Hypothalamus (tissue), 51 donors: Measurements from ENCODE around the gene STIM1.
"Not testable (repeated sequence)": the region's sequence is repeated elsewhere in the genome, so short reads cannot be mapped to it uniquely, and the experiment has no call there.

Experiments used
- DNase-seq, 51 donors: peaks; one replicate each; lab custom pipeline; 2025; lab: John Stamatoyannopoulos, UW

The STIM1 gene

DNA sequence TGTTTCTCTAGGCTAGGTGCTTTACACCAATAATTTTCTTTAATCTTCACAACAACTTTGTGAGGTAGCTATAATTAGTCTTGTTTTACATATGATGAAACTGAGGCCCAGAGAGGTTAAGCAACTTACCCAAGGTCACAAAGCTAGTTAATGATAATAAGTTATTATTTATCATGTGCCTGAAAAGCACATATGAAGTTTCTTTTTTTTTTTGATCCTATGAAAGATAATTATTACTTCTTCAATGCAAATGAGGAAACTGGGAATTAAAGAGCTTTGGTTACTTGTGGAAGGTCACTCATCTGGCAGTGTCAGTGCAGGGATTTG lies 22.8 kb downstream of the STIM1 start:
- DNase-seq, result no peak

DNA sequence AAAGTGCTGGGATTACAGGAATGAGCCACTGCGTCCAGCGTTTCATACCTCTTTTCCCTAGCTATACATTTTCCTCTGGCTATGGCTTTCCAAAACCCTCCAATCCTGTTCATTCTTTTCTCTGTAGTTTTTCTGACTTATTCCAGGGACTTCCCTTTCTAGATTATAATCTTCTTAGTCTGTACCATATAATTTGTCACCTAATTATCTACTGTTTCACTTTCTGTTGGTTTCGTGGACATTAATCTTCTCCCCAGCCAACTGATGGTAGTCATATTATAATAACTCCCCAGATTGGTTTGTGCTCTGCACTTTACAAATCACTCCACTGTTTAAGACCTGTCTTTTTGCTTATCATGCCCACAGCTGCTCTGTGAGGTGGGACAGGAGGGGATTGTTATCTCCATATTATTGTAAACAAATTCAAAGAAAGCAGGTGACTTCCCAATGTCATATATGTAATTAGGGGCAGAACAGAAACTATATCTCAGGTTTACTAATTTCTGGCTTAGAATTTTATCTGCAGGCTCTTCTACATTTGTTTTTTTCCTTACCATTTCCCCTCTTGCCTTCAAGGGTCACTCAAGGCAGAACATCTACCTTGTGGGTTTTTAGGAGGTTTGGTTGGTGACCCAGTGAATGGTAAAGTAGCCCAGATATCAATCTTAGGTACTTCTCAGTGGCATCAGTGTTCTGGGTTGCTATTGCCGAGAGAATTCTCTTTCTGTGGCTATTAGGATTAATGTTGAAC lies 23.9 kb downstream of the STIM1 start:
- DNase-seq, result no peak

DNA sequence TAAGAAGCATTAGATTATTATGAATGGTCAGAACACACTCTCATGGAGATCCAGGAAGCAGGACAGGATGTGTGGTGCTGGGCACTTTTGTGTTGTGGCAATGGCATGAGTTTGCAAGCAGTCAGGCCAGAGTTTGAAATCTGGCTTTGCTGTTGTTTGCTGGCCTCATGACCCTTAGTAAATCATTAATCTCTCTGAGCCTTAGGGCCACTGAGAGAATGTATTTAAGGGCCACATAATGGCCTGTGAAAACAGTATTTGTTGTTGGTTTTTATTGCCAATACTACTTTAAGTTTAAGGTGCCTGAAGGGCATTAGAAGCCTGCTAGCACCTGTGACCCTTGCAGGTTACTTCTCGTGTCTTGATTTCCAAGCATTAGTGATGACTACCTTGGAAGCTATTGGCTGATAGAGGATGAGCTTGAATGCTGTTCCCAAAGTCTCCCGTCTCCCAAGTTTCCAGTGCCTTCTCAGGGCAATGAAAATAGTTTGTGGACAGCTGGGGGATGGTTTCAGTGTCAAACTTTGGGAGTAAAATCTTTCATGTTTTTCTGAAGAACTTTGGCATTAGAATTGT lies 24.6 kb downstream of the STIM1 start:
- DNase-seq, result no peak

DNA sequence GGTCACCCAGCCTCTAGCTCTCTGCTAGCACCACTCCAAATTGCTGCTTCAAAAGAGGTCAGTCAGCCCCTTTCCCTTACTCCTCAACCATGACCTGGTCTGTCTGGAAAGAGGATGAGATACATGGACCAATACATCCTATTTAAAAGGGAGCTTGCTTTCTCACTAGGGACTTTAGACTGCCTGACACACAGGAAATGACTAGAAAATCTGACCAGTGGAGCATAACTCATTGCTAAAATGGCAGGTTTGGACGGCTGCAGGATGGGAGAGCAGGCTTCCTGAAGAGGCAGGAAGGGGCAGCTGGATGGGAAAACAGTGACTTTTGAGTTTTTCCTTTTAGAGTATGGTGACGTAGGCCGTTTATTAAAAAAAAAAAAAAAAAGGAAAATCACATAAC lies 25.3 kb downstream of the STIM1 start:
- DNase-seq, result no peak

DNA sequence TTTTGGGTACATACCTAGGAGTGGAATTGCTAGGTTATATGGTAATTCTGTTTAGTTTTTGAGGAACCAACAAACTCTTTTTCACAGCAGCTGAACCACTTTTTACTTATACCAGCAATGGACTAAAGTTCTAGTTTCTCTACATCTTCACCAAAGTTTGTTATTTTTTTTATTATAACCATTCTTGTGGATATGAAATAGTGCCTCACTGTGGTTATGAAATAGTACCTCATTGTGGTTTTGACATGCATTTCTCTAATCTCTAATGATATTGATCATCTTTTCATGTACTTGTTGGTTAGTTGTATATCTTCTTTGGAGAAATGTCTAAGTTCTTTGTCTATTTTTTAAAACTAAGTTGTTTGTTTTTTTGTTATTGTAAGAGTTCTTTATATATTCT lies 27.2 kb downstream of the STIM1 start:
- DNase-seq, result no peak

DNA sequence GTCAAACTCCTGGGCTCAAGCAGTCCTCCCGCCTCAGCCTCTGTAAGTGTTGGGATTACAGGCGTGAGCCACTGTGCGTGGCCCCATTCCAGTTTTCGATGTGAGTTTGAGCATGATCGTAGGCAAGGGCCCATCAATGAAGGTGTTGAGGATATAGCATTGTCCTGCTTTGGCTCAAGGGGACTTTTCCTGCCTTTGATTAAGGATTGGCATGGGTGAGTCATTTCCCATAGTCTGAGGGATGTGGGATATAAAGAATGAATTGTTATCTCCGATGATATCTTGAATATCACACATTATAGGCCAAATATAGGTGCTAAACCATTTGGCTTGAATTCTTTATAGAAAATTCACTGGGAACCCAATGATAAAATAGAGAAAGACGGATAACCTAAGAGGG lies 30.4 kb downstream of the STIM1 start:
- no peak for DNase-seq

DNA sequence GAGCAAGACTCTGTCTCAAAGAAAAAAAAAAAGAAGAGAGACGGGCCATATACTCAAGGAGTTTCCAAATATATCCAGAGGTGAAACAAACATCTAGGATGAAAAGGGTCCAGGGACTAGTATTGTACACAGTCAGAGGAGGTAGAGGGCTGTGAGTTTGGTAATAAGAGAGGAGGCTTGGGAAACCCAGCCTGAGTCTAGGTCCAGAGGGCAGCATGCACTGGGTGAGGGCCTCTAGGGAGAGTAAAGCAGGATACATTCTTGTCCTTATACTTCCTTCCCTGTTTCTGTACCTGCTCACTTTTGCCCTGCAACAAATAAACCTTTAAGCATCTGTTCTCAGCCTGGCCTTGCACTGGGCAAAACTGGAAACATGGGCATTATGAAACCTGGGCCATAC lies 31.5 kb downstream of the STIM1 start:
- DNase-seq, result no peak

DNA sequence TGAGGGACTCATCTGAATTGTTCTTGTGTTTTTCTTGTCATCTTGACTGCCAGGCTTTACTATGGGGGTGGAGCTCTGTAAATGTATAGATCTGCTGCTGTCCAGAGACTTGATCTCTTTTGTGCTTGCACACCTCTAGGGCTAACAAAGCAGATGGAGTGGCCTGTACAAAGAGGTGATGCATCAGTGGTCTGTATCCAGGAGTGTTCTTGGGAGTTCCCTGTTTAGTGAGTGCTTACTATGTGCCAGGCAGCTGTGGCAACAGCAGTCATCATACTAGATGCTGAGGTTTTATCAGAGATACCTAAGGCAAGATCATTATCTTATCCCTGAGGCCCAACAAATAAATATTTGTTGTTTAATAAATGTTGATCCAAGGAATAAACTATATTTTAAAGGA lies 33.4 kb downstream of the STIM1 start:
- DNase-seq, result no peak

DNA sequence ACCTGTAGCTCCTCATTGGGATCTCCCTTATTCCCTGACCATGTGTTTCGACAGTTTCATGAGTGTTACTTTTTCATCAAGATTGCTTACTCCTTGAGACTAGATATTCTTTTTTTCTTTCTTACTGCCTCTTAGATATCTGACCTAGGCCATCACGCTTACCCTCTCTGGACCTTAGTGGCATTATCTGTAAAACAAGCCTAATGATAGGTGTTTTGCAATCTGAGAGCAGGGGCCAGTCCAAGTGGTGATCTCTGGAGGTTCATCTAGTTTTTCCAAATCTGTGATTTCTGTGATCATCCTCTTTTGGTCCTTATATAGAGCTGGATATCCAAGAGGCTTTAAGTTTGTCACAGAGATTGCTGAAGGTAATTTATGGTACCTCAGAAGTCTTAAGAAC lies 34.5 kb downstream of the STIM1 start:
- DNase-seq, result no peak

DNA sequence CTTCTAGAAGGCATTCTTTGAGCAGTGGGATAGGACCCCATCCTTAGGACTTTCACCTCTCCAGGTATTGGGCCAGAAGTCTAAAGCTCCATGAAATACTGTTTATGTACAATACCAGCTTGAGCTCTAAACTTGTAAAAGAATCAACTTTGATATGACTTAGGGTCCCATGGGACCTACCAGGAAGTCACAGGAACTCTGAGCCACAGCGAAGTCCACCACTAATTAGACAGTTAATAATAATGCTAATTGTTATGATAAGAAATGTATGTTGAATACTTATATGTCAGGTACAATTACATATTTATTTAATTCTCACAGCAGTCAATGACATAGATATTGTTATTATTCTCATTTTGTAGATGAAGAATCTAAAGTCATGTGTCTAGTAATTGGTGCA lies 35.3 kb downstream of the STIM1 start:
- DNase-seq, result no peak

DNA sequence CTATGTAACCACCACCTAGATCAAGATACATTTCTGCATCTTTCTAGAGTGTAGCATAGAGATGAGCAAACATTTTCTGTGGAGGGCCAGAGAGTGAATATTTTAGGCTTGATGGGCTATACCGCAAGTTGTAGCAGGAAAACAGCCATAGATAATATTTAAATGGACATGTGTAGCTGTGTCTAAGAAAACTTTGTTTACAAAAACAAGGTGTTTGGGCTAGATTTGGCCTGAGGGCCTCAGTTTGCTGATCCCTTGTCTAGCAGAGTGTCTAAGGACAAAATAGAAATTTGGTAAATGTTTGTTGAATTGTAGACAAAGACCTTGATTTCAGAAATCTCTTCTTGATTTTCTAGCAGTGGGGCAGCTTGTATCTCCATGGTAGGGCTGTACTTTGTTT lies 36.3 kb downstream of the STIM1 start:
- DNase-seq, result no peak

DNA sequence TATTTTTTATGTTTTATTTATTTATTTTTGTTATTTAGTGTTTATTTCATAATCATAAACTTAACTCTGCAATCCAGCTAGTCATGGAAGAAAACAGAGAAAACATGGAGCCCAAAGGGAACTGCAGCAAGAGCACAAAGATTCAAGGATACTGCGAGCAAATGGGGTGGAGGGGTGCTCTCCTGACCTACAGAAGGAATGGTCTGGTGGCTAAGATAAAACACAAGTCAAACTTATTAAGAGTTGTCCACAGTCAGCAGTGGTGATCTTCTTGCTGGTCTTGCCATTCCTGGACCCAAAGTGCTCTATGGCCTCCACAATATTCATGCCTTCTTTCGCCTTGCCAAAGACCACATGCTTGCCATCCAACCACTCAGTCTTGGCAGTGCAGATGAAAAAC lies 36.7 kb downstream of the STIM1 start:
- no peak for DNase-seq

DNA sequence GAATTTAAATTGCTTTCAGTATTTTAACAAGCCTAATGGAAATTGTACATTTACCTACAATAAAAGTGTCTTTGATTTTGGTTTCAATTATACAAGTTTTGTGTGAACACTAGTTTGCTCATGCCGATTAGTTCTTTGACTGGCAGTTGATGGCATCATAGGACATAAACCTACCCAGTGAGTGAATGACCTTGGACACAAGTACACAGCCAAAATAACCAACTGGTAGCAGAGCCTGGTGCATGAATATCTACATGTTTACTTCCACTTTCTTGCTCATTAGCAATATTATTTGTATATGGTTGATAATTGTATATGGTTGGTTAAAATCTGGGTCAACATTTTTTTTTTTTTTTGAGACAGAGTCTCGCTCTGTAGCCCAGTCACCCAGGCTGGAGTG lies 37.8 kb downstream of the STIM1 start:
- no peak for DNase-seq

DNA sequence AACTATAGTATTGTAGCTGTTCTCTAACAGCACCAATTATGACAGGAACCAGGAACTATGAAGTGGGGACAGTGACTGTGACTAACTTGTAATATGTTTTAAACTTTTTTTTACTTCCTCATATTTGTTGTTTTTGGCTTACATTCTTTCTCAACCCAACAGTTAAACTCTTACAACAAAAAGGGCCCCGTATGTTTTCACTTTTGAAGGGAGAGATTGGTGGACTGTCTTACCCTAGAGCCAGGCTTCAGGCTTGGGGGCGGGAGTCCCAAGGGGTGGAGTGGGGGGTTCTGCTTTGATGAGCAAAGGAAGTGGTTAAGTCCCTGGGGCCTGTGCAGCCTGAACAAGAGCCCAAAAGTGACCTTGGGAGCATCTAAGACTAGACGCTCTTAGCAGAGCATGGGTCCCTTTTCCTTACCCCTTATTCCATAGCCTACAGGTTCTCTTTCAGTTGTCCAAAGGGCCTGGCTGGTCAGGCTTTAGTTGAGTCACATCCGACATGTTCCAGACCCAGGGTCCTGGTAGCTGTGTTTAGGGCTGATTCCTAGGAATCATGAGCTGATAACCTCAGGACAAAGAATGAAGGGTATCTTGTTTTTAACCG lies 38.8 kb downstream of the STIM1 start:
- no peak for DNase-seq

DNA sequence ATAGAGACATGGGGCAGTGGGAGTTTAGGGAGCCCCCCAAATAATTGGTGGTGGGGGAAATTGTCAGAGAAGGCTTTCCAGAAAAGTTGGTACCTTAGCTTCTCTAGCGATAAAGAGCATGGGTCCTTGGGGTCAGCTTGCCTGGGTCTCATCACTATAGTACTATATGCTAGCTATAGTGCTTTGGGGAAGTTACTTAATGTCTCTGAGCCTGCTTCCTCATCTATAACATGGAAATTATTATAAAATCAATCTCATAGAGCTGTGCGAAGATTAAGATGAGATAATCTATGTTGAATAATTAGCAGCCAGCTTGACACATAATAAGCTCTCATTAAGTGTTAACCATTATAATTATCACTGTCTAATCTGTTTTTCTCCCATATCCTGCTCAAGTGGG lies 41.2 kb downstream of the STIM1 start:
- no peak for DNase-seq

DNA sequence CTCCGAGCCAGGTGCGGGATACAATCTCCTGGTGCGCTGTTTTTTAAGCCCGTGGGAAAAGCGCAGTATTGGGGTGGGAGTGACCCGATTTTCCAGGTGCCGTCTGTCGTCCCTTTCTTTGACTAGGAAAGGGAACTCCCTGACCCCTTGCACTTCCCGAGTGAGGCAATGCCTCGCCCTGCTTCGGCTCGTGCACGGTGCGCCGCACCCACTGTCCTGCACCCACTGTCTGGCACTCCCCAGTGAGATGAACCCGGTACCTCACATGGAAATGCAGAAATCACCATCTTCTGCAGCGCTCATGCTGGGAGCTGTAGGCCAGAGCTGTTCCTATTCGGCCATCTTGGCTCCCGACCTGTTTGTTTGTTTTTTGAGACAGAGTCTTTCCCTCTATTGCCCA lies 44.8 kb downstream of the STIM1 start:
- not testable (repeated sequence) for DNase-seq

DNA sequence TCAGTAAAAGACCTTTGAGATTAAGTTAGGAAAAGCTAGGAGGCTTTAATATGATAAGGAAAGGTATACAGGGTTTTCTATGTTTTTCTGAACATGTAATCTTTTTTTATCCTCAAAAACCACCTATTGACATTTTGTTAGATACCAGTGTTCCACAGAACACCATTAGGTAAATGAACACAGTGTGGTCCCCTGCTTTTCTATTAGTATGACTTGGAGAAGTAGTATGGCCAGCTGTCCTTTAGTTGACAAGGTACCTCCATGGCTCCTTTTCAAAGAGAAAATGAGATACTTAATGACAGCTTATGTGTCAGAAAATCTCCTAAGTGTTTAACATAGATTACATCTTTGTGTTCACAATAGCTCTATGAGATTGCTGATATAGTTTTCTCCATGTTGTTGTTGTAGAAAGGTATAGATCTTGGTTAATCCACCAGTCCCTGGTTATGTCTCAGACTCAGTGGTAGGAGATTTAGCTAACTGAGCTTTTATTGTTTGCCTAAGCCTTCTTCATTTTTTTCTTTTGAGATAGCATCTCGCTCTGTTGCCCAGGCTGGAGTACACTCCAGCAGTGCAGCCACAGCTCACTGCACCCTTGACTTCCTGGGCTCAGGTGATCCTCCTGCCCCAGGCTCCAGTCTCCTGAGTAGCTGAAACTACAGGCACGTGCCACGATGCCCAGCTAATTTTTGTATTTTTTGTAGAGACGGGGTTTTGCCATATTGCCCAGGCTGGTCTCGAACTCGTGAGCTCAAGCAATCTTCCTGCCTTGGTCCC lies 46.0 kb downstream of the STIM1 start:
- DNase-seq, result no peak

DNA sequence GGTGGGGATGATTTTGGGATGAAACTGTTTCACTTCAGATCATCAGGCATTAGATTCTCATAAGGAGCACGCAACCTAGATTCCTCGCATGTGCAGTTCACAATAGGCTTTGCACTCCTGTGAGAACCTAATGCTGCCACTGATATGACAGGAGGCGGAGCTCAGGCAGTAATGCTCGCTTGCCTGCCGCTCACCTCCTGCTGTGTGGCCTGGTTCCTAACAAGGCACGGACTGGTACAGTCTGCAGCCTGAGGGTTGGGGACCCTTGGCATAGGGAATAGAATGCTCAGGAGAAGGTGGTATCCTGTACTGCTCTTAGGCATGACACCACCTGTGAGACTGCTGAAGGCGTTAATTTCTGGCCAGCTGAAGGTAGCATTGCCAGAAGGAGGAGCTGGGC lies 47.0 kb downstream of the STIM1 start:
- DNase-seq, result no peak

DNA sequence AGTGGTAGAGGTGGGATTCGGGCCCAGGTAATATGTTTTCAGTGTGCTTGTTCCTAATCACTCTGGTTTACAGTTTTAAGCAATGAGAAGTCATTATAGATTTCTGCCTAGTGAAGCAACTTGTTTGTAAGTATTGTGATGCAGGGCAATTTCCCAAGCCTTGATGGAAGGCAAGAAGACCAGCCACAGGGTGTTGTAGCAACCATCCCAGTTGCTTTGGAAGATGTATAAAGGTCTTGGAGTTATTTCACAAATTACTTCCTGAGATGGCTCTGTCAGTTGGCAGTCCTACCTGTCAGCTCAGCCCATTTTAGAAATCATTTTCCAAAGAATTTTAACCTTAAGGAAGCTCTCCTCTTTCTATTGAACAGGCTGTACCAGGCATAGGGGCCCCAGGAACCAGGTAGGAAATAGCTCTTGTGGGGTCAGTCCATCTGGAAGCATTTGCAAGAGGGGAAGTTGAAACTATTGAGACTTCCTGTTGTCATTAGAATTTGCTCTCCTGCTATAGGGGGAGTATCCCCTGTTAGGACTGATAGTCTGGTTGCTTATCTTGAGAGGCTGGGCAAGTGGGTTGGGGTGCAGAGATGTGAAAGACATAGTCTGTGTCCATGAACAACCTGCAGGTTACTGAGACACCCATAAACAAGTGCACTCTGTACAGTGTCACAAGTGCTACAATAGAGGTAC lies 47.9 kb downstream of the STIM1 start:
- DNase-seq, result no peak

DNA sequence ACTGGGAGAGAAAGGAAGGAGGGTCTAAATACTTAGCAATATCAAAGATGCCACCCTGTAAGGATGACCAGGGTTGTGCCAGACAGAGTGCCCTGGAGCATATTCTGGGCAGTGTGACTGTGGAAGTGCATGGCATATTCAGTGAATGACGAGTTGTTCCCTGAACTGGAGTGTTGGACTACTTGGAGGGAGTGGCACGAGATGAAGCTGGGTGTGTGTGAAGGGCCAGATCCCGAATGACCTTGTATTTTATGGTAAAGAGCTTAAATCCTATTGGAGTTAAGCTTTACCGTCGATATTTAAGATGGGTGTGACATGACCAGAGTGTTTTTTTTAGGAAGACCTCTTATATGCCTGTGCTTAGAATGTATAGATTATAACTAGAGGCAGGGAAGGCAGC lies 48.8 kb downstream of the STIM1 start:
- DNase-seq, result no peak
